Liver (tissue), 9 donors: ENCODE measurements around the gene CYP4F22. TPM values are rescaled to one million over a fixed set of nuclear protein-coding genes. Genes with fewer than 3 reads are reported as not detected.

ENCODE experiments used
- DNase-seq: peaks from one replicate; pipeline ENCODE4 v3.0.0-alpha.2; 2017; ENCODE audit warnings: low spot score
- H3K27ac ChIP-seq, 2 donors: one replicate each; pipeline ENCODE4 v1.7.0; 2013; ENCODE audit warnings: inconsistent platforms in 2 of 2, low read length in 2 of 2, control low read depth in 1 of 2, low read depth in 1 of 2, mild to moderate bottlenecking in 1 of 2
- H3K27me3 ChIP-seq, 4 donors: one replicate each; pipeline versions ENCODE4 v1.6.1 to v1.7.0; 2013; ENCODE audit warnings: low read length in 3 of 4, inconsistent platforms in 1 of 4, mild to moderate bottlenecking in 1 of 4, moderate library complexity in 1 of 4; ENCODE audit not compliant: control insufficient read depth in 4 of 4, insufficient read depth in 4 of 4
- H3K36me3 ChIP-seq, 4 donors: one replicate each; pipeline versions ENCODE4 v1.6.1 to v1.7.0; 2013; ENCODE audit warnings: low read length in 3 of 4, mild to moderate bottlenecking in 3 of 4, low read depth in 1 of 4, moderate library complexity in 1 of 4; ENCODE audit not compliant: control insufficient read depth in 4 of 4, insufficient read depth in 3 of 4
- H3K4me1 ChIP-seq, 4 donors: one replicate each; pipeline versions ENCODE4 v1.6.1 to v1.7.0; 2013; ENCODE audit warnings: low read length in 3 of 4, mild to moderate bottlenecking in 3 of 4, moderate library complexity in 1 of 4; ENCODE audit not compliant: control insufficient read depth in 4 of 4, insufficient read depth in 4 of 4
- H3K4me3 ChIP-seq, 3 donors: one replicate each; pipeline versions ENCODE4 v1.6.1 to v1.7.0; 2013; ENCODE audit warnings: low read length in 3 of 3, control low read depth in 1 of 3, low read depth in 1 of 3, mild to moderate bottlenecking in 1 of 3
- H3K9ac ChIP-seq, 2 donors: one replicate each; pipeline ENCODE4 v1.7.0; 2013; ENCODE audit warnings: low read length in 2 of 2, mild to moderate bottlenecking in 2 of 2, moderate library complexity in 2 of 2, control low read depth in 1 of 2, low read depth in 1 of 2
- H3K9me3 ChIP-seq, 4 donors: one replicate each; pipeline versions ENCODE4 v1.6.1 to v1.7.0; 2013; ENCODE audit warnings: low read length in 3 of 4; ENCODE audit not compliant: control insufficient read depth in 4 of 4
- FOXA1 ChIP-seq: IDR thresholded peaks from 2 replicates; pipeline ENCODE4 v1.6.1; 2016; ENCODE audit warnings: antibody characterized with exemption
- FOXA2 ChIP-seq: IDR thresholded peaks from 2 replicates; pipeline ENCODE4 v1.6.1; 2016; ENCODE audit warnings: antibody characterized with exemption
- GABPA ChIP-seq, 2 donors: IDR thresholded peaks in 1 of 2; conservative IDR thresholded peaks in 1 of 2; 2 replicates each; pipeline ENCODE4 v1.6.1; 2016; ENCODE audit warnings: antibody characterized with exemption in 2 of 2, mild to moderate bottlenecking in 1 of 2, moderate library complexity in 1 of 2
- HNF4A ChIP-seq, 2 donors: conservative IDR thresholded peaks; 2 replicates each; pipeline ENCODE4 v1.6.1; 2016; ENCODE audit warnings: antibody characterized with exemption in 2 of 2, mild to moderate bottlenecking in 2 of 2
- HNF4G ChIP-seq: IDR thresholded peaks from 2 replicates; pipeline ENCODE4 v1.6.1; 2016; ENCODE audit warnings: antibody characterized with exemption
- NR2F2 ChIP-seq: IDR thresholded peaks from 2 replicates; pipeline ENCODE4 v1.6.1; 2016; ENCODE audit warnings: antibody characterized with exemption
- RAD21 ChIP-seq, 2 donors: IDR thresholded peaks; 2 replicates each; pipeline ENCODE4 v1.6.1; 2016; ENCODE audit warnings: antibody characterized with exemption in 2 of 2, mild to moderate bottlenecking in 2 of 2
- RXRA ChIP-seq, 2 donors: IDR thresholded peaks; 2 replicates each; pipeline ENCODE4 v1.6.1; 2017 to 2018; ENCODE audit warnings: antibody characterized with exemption in 2 of 2, mild to moderate bottlenecking in 1 of 2
- SP1 ChIP-seq: IDR thresholded peaks from 2 replicates; pipeline ENCODE4 v1.6.1; 2018; ENCODE audit warnings: antibody characterized with exemption, mild to moderate bottlenecking
- TAF1 ChIP-seq: conservative IDR thresholded peaks from 2 replicates; pipeline ENCODE4 v1.6.1; 2016; ENCODE audit warnings: antibody characterized with exemption, mild to moderate bottlenecking
- YY1 ChIP-seq: IDR thresholded peaks from 2 replicates; pipeline ENCODE4 v1.6.1; 2016; ENCODE audit warnings: antibody characterized with exemption, mild to moderate bottlenecking
- whole genome bisulfite sequencing: extraction: QIAGEN DNeasy Blood & Tissue Kit; methylation state at CpG from one replicate; pipeline ENCODE4 v1.1.7; 2013; 5-methylcytosine and 5-hydroxymethylcytosine counted together
- polyA plus RNA-seq, 2 donors: library from polyadenylated mRNA; stranded (reverse) in 1 of 2; unstranded in 1 of 2; fragments of 200-250 nt in 1 of 2; fragments of >200 nt in 1 of 2; fragmentation: Nextera tagmentation in 1 of 2; extraction: Ambion mirVana in 1 of 2; gene quantifications; one replicate each; pipeline versions ENCODE4 v1.2.1 to v1.2.3, GENCODE V29; 2013 to 2015
- total RNA-seq, 2 donors: library from RNA; depleted of rRNA; stranded (reverse); fragments of >200 nt; gene quantifications; one replicate each; pipeline ENCODE4 v1.2.3, GENCODE V29; 2014
- TF ChIP-seq, protein P1 (sequence below): IDR thresholded peaks from 2 replicates; pipeline ENCODE4 v1.6.1; 2016; ENCODE audit warnings: antibody characterized with exemption, mild to moderate bottlenecking
- TF ChIP-seq, protein P2 (sequence below): IDR thresholded peaks from 2 replicates; pipeline ENCODE4 v1.6.1; 2016; ENCODE audit warnings: antibody characterized with exemption
- TF ChIP-seq, protein P3 (sequence below): IDR thresholded peaks from 2 replicates; pipeline ENCODE4 v1.6.1; 2016; ENCODE audit warnings: antibody characterized with exemption
- donor health status: healthy.
- donor health status: healthy.
- donor health status: healthy.
- donor health status: healthy.
- donor health status: healthy.

Gene CYP4F22
- total and polyA plus RNA-seq, 4 donors = 0.42 to 3.9 (median 1.9) TPM

DNA sequence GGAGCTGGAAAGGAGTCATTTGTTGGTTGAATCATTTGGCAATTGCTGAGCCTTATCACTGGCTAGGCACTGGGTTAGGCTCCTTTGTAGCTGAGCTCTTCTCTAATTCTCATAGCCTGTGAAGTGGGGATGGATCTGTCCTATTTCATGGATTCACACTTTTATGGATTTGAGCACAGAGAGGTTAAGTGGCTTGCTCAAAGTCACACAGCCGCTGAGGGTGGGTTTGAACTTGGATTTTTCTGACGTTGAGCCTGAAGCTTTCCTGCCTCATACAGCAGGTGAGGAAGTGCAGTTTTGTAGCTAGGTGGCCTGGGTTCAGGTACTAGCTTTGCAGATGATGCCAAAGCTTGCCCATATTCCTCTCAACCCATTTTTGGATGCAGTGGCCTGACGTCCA is 19.4 kb downstream of the CYP4F22 start:
- no peak overlapping the region for H3K9ac ChIP-seq
- no peaks in the 10 kb centered on the region for H3K9me3 ChIP-seq
- no peak overlapping the region for H3K4me3 ChIP-seq
- H3K4me1 ChIP-seq = peaks cover 0 to 2% (median 0%) of the 10 kb centered on the region in 4 donors
- no peaks in the 10 kb centered on the region for H3K27me3 ChIP-seq
- no peak for TF ChIP-seq YY1
- TF ChIP-seq HNF4G = no peak
- TF ChIP-seq, protein P1, sequence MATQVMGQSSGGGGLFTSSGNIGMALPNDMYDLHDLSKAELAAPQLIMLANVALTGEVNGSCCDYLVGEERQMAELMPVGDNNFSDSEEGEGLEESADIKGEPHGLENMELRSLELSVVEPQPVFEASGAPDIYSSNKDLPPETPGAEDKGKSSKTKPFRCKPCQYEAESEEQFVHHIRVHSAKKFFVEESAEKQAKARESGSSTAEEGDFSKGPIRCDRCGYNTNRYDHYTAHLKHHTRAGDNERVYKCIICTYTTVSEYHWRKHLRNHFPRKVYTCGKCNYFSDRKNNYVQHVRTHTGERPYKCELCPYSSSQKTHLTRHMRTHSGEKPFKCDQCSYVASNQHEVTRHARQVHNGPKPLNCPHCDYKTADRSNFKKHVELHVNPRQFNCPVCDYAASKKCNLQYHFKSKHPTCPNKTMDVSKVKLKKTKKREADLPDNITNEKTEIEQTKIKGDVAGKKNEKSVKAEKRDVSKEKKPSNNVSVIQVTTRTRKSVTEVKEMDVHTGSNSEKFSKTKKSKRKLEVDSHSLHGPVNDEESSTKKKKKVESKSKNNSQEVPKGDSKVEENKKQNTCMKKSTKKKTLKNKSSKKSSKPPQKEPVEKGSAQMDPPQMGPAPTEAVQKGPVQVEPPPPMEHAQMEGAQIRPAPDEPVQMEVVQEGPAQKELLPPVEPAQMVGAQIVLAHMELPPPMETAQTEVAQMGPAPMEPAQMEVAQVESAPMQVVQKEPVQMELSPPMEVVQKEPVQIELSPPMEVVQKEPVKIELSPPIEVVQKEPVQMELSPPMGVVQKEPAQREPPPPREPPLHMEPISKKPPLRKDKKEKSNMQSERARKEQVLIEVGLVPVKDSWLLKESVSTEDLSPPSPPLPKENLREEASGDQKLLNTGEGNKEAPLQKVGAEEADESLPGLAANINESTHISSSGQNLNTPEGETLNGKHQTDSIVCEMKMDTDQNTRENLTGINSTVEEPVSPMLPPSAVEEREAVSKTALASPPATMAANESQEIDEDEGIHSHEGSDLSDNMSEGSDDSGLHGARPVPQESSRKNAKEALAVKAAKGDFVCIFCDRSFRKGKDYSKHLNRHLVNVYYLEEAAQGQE = no peak
- TF ChIP-seq, protein P2, sequence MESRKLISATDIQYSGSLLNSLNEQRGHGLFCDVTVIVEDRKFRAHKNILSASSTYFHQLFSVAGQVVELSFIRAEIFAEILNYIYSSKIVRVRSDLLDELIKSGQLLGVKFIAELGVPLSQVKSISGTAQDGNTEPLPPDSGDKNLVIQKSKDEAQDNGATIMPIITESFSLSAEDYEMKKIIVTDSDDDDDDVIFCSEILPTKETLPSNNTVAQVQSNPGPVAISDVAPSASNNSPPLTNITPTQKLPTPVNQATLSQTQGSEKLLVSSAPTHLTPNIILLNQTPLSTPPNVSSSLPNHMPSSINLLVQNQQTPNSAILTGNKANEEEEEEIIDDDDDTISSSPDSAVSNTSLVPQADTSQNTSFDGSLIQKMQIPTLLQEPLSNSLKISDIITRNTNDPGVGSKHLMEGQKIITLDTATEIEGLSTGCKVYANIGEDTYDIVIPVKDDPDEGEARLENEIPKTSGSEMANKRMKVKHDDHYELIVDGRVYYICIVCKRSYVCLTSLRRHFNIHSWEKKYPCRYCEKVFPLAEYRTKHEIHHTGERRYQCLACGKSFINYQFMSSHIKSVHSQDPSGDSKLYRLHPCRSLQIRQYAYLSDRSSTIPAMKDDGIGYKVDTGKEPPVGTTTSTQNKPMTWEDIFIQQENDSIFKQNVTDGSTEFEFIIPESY = no peak
- TF ChIP-seq, protein P3, sequence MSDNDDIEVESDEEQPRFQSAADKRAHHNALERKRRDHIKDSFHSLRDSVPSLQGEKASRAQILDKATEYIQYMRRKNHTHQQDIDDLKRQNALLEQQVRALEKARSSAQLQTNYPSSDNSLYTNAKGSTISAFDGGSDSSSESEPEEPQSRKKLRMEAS = no peak
- TF ChIP-seq SP1 = no peak
- no peak for TF ChIP-seq RXRA (IDR thresholded peaks at IDR 0.05)
- WGBS = 73% methylated on average over 3 of the region's 3 CpGs
- H3K36me3 ChIP-seq = no peaks in the 10 kb centered on the region
- no peak for DNase-seq
- no peak overlapping the region for H3K27ac ChIP-seq

DNA sequence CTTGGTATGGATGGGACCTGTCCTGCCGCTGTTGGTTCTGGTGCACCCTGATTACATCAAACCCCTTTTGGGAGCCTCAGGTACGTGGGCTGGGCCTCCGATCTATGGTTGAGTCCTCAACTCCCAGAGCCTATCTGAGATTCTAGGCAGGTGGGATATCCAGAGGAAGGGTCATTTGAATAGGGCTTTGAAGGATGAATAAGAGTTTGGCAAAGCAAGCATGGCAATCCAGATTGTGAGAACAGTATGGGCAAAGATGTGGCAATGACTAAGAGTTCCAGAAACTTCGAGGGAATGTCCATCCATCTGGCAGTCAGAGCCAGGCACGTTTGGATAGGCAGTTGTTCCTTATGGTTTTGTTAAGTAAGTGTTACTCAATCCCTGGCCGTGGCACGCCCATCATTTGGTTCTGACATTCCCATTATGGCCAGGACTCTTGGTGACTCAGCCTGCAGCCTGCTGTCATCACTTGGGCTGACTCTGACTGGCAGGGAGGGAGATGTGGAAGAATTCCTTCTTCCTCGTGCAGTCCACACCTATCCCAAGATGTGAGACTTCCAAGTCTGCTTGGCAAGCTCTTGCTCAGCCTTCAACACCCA is 21.5 kb downstream of the CYP4F22 start:
- Histone ChIP-seq H3K4me3 (no peak overlapping the region), H3K9ac (no peak overlapping the region), H3K27me3 (no peaks in the 10 kb centered on the region), H3K36me3 (no peaks in the 10 kb centered on the region), H3K4me1 (peaks cover 0 to 5% (median 2%) of the 10 kb centered on the region in 4 donors), H3K9me3 (no peaks in the 10 kb centered on the region), H3K27ac (no peak overlapping the region)
- no peak for TF ChIP-seq HNF4A (conservative IDR thresholded peaks at IDR 0.05)
- DNase-seq = no peak
- 80% methylated on average over 8 of the region's 8 CpGs for WGBS

DNA sequence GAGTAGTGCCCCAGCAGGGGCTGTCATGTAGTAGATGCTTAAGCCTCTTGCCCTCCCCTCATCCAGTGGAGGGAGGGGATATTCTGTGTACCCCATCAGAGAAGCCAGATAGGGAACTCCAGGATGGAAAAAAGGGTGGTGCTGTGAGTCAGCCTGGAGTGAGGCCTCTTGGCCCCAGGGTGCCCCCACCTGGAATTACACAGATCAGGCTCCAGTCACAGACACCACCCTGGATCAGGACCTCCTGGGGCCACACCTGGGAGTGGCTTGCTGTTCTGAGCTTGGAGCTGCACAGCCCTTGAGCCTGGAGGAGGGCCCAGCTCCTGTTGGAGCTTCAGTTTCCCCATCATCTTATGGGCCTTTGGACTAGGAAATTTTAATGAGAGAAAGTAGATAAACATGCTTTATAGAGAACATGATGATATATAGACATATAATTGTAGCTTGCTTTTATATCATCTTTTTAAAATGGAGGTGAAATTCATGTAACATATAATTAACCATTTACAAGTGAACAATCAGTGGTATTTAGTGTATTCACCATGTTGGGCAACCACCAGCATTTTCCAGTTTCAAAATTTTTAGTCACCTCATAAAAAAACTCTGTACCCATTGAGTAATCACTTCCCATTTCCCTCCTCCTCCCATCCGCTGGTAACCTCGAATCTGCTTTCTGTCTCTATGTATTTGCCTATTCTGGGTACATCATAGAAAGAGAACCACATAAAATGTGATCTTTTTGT is 24.6 kb downstream of the CYP4F22 start:
- no peaks in the 10 kb centered on the region for H3K9me3 ChIP-seq
- no peak overlapping the region for H3K9ac ChIP-seq
- H3K27me3 ChIP-seq = no peaks in the 10 kb centered on the region
- no peaks in the 10 kb centered on the region for H3K36me3 ChIP-seq
- peak overlapping the region; percentile 9 for H3K27ac ChIP-seq
- no peak for DNase-seq
- peaks cover 0 to 5% (median 2%) of the 10 kb centered on the region in 4 donors for H3K4me1 ChIP-seq
- WGBS = 30% methylated on average over 2 of the region's 2 CpGs
- H3K4me3 ChIP-seq = no peak overlapping the region
- TF ChIP-seq, protein P3 = no peak
- TF ChIP-seq GABPA (IDR thresholded peaks at IDR 0.05 in 1 of 2, conservative IDR thresholded peaks at IDR 0.05 in 1 of 2) (no peak), FOXA1 (no peak), NR2F2 (no peak), YY1 (no peak), RAD21 (IDR thresholded peaks at IDR 0.05) (peak in 1 of 2 donors; percentile 21), FOXA2 (no peak), TAF1 (no peak), HNF4A (conservative IDR thresholded peaks at IDR 0.05) (peak; percentile 46 to 57)
- TF ChIP-seq, protein P2 = no peak
- TF ChIP-seq, protein P1 = peak; percentile 20
